HG02642 (cell line): Measurements from ENCODE around the gene MRPL55.
A peak's percentile ranks its signal among the peaks of the same experiment; 100 is the strongest.

Source experiments
- ATAC-seq: cut with Tn5 transposase; IDR thresholded peaks from one replicate; pipeline ENCODE4 v1.9.1; 2021; ENCODE audit warnings: mild to moderate bottlenecking; ENCODE audit not compliant: unreplicated experiment, poor library complexity

Gene MRPL55

GRCh38 chr1:228109073-228109961 is at the start of gene MRPL55:
MRPL55 (minus strand) TSS chr1:228109299; CDS start chr1:228108260, 1,039 bp downstream.
- peak; percentile 90 for ATAC-seq

DNA sequence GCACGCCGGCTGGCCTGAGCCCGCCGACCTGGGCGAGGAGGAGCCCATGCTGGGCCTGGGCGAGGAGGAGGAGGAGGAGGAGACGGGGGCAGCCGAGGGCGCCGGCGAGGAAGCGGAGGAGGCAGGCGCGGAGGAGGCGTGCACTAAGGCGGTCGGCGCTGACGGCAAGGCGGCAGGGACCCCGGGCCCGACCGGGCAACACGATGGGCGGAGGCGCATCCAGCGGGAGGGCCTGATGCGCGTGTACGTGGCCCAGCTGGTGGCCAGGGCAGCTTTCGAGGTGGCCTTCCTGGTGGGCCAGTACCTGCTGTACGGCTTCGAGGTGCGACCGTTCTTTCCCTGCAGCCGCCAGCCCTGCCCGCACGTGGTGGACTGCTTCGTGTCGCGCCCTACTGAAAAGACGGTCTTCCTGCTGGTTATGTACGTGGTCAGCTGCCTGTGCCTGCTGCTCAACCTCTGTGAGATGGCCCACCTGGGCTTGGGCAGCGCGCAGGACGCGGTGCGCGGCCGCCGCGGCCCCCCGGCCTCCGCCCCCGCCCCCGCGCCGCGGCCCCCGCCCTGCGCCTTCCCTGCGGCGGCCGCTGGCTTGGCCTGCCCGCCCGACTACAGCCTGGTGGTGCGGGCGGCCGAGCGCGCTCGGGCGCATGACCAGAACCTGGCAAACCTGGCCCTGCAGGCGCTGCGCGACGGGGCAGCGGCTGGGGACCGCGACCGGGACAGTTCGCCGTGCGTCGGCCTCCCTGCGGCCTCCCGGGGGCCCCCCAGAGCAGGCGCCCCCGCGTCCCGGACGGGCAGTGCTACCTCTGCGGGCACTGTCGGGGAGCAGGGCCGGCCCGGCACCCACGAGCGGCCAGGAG is 49.3 kb upstream of the MRPL55 start:
- ATAC-seq, result no peak

- no peak for ATAC-seq
Observed at GRCh38 chr1:228157729-228158126, 48.6 kb upstream of the MRPL55 start.

GRCh38 chr1:228156941-228157728 is 48.0 kb upstream of the MRPL55 start:
- no peak for ATAC-seq

- ATAC-seq, result no peak
Observed at GRCh38 chr1:228156515-228156881, 47.4 kb upstream of the MRPL55 start.

GRCh38 chr1:228155596-228156514 is 46.8 kb upstream of the MRPL55 start:
- ATAC-seq, result no peak

GRCh38 chr1:228154670-228155571 is 45.8 kb upstream of the MRPL55 start:
- ATAC-seq, result no peak

DNA sequence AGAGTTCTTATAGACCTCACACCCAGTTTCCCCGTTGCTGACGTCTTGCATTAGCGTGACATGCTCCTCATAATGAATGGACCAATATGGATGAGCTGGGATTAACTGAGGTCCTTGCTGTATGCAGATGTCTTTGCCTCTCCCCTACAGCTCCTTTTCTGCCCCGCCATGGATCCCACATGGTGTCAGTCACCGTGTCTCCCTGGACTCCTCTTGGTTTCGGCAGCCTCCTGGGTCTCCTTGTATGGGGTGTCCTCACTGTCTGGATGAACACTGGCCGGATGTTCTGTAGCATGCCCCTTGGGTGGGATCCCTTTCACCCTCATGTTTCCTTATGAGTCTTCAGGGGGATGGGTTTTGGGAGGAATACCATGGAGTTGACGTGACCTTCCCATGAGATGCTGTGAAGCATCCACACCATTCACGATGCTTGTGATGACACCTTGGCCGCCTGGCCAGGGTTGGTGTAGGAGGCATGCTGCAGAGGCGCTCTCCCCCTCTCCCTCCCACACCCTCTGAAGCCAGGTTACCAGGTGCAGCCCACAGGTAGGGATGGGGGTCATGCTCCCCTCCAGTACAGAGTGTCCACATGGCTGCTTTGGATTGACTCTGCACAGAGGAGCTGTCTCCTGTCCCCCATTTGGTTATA is 45.0 kb upstream of the MRPL55 start:
- ATAC-seq, result no peak

GRCh38 chr1:228152918-228153258 is 43.8 kb upstream of the MRPL55 start:
- ATAC-seq, result no peak

DNA sequence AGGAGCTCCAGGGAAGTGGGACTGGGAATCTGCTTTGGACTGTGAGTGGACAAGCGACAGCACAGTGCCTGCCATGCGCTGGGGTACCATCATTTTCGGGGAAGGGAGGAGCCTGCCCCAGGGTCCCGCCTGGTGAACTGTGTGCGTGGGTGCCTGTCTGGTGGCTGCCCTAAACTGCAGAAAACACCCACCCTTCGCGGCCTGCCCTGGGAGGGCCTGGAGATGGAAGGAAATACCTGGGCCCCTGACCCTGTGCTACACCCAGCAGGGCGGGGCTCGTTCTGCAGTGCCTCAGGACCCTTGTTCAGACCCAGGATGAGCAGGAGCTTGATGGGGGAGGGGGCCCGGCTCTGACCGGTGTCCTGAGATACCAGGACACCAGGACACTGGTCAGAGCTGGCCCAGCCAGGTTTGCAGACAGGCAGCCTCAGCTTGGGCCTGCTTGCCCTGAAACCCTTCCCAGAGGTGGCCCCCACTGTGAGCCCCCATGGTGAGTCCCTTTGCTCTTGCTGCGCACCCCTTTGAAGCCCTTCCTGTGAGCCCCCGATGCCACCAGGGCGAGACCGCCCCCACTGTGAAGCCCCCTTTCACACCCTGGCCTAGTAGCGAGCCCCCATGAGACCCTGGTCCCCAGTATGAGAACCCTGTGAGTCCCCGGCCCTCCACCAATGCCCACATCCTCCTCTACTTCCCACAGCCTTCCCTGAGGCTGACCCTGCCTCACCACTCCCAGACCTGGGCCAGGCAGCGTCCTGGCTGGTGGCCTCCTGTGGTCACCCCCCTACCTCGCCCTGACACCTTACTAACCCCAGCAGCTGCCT is 43.2 kb upstream of the MRPL55 start:
- no peak for ATAC-seq

DNA sequence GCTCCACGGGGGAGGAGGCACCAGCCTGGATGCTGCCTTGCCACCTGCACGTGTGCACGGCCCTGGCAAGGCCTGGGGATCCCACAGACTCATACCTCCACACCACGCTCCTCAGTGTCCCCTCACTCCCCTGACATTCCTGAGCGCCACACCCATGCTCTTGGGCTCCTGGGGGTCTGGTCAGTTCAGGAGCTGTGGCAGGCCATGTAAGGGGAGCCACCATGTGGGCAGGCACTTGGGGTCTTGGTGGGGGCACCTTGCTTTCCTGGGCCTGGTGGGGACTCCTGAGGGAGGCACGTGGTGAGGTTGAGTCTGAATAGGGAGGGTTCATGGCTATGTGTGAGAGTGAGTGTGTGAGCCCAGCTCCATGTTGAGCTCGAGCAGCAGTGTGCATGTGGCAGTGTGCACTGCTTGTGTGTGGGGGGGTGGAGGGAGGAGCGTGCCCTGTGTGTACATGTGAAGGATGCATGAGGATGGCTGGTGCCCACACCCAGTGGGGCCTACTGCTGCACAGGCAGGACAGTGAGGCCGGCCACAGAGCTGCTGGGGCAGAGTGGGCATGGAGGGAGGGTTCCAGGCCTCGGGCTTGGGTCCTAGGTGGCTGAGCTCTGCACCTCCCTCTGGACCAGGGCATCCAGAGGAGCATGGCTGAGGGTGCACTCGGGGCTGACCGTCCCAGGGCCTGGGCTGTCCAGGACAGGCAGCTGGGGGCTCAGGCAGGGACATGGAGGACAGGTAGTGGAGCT is 42.3 kb upstream of the MRPL55 start:
- ATAC-seq, result no peak

DNA sequence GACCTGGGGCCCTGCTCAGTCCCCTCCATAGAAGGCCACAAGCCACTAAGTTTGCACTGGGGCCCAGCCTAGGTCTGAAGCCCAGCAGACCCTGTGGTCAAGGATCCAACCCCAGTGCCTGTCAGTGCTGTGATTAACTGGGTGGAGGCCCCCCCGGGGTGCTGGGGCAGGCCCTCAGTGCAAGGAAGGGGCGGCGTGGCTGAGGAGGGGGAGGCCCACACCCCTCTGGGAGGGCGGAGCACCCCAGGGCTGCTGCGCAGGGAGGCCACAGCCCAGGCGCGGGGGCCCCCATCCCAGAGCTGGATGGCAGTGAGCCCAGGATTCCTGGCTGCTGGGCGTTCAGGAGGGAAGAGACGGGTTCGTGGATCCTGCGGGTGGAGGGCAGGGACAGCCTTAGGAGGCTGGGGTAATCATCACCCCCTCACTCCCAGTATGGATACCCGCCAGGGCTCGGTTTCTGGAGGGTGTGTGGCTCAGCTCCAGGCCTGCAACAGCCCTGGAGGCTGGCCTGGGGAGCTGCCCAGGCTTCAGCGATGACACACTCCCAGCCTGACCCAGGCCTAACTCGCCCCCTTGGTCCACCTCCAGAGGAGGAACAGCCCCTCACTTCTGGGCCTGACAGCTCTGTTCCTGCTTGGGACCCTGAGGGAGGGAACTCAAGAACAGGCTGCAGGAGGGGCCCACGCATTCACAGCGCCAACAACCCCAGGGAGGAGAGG is 41.5 kb upstream of the MRPL55 start:
- ATAC-seq, result no peak

- no peak for ATAC-seq
Observed at GRCh38 chr1:228150120-228150460, 41.0 kb upstream of the MRPL55 start.

- ATAC-seq, result no peak
Observed at GRCh38 chr1:228149406-228150119, 40.5 kb upstream of the MRPL55 start, which contains the start of gene GJC2. GJC2 (plus strand) TSS chr1:228149930; CDS start chr1:228157759, 7,829 bp downstream.

DNA sequence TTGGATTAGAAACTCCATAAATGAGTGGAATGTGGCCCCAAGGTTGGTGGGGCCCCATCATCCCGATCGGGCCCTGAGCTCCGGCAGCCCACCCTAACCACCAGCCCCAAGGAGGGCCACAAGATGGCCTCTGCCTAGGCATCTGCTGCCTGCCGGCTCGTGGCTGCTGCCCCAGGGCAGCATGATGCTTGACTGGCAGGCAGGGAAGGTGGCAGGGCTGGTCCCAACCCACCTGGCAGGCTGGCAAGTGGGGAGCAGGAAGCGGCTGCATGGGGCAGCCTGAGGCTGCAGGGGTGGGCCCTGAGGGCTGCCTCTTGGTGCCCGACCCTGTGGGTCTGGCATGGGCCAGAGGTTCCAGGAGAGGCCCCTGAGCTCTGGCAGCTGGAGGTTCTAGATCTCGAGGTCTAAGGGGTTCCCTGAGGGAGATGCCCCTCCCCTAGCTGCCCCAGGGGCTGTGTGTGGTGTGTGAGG is 39.9 kb upstream of the MRPL55 start:
- no peak for ATAC-seq
